Caco-2 (cell line): ENCODE measurements around the gene MYO1H. TPM values are rescaled to one million over a fixed set of nuclear protein-coding genes. Genes with fewer than 3 reads are reported as not detected.

Experiments used
- BruUV-seq: library from RNA; stranded (reverse); fragments of 400-500 nt; replicated peaks from 2 replicates; lab custom pipeline; 2021; lab: Mats Ljungman, UMichigan
- CTCF ChIA-PET: fragments of 300-600 bp; sonication (Branson Sonifier 250); formaldehyde crosslinking; loops from one replicate; lab custom pipeline; 2022; ENCODE audit warnings: antibody characterized with exemption; lab: Charles Lee
- POLR2A ChIA-PET: fragments of 300-600 bp; sonication (Branson Sonifier 250); formaldehyde crosslinking; loops from one replicate; lab custom pipeline; 2022; ENCODE audit warnings: antibody characterized with exemption; lab: Charles Lee
- DNase-seq, 2 experiments: peaks; one replicate each; pipeline versions ENCODE4 v3.0.0 to v3.0.0-alpha.2; 2020 to 2022
- H3K27me3 ChIP-seq: replicated peaks from 2 replicates; pipeline ENCODE4 v1.6.0; 2011; ENCODE audit warnings: low read length; ENCODE audit not compliant: control insufficient read depth, insufficient read depth
- H3K36me3 ChIP-seq: 2 replicates; pipeline ENCODE4 v1.5.1; 2011; ENCODE audit warnings: low read length; ENCODE audit not compliant: control insufficient read depth, insufficient read depth
- H3K4me1 ChIP-seq: fragments of 250-450 bp; sonication (Bioruptor Pico); 2 replicates; pipeline ENCODE4 v1.5.1; 2020; ENCODE audit warnings: mild to moderate bottlenecking
- H3K4me3 ChIP-seq: 2 replicates; pipeline ENCODE4 v1.5.1; 2011; ENCODE audit warnings: low read depth, mild to moderate bottlenecking, control low read depth, low read length
- H3K9me3 ChIP-seq: fragments of 250-450 bp; sonication (Bioruptor Pico); 2 replicates; pipeline ENCODE4 v1.5.1; 2020; ENCODE audit warnings: mild to moderate bottlenecking, moderate library complexity
- H3K27ac Mint-ChIP-seq: one replicate; pipeline ENCODE4 v1.8.0; 2022; ENCODE audit warnings: mixed read lengths; ENCODE audit not compliant: unreplicated experiment
- H3K27me3 Mint-ChIP-seq: one replicate; pipeline ENCODE4 v1.8.0; 2022; ENCODE audit warnings: mixed read lengths; ENCODE audit not compliant: insufficient read depth, unreplicated experiment
- H3K36me3 Mint-ChIP-seq: one replicate; pipeline ENCODE4 v1.8.0; 2022; ENCODE audit warnings: mild to moderate bottlenecking, mixed read lengths; ENCODE audit not compliant: insufficient read depth, unreplicated experiment
- H3K4me1 Mint-ChIP-seq: one replicate; pipeline ENCODE4 v1.8.0; 2022; ENCODE audit warnings: low read depth, mixed read lengths; ENCODE audit not compliant: unreplicated experiment
- H3K4me3 Mint-ChIP-seq: one replicate; pipeline ENCODE4 v1.8.0; 2022; ENCODE audit warnings: mild to moderate bottlenecking, moderate library complexity, mixed read lengths; ENCODE audit not compliant: unreplicated experiment
- H3K9me3 Mint-ChIP-seq: one replicate; pipeline ENCODE4 v1.8.0; 2022; ENCODE audit warnings: mixed read lengths; ENCODE audit not compliant: unreplicated experiment
- intact Hi-C: fragments of 100-400 bp; cut with micrococcal nuclease; formaldehyde crosslinking; loops from one replicate; pipeline ENCODE4 v1.10.0; 2022; ENCODE audit not compliant: unreplicated experiment
- total RNA-seq: library from RNA; stranded (reverse); gene quantifications from 2 replicates; pipeline ENCODE4 v1.2.3, GENCODE V29; 2022
- TF ChIP-seq, protein P1 (sequence below), 2 experiments: fragments of 200-600 bp in 1 of 2; IDR thresholded peaks; 1 replicate in 1 of 2; 2 replicates in 1 of 2; pipeline versions ENCODE4 v1.5.1 to v1.8.0; 2011 to 2022; ENCODE audit warnings: antibody characterized with exemption in 1 of 2, control low read depth in 1 of 2, inconsistent platforms in 1 of 2, low read depth in 1 of 2, low read length in 1 of 2, mild to moderate bottlenecking in 1 of 2, moderate library complexity in 1 of 2; ENCODE audit not compliant: insufficient read depth in 1 of 2, severe bottlenecking in 1 of 2, unreplicated experiment in 1 of 2

The MYO1H gene
- total RNA-seq, 1 experiment from 2014 or later: 0.18 TPM

DNA sequence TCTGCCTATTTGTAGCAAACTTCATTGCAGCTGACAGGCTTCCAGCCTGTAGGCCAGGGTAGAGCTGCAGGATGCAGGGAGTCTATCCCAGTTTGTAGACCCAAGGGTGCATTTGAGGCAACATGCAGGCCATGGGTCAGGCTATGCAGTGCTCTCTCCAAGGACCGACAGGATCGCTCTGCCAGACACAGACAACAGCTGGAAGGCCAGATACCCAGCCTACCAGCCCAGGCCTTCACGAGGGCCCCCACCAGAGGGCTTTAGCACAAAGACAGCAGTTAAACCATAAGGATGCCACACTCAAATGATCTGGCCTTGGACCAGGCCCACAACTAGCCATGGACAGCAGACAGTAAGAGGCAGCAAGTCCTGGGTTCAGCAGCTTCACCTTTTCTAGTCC lies 119.1 kb downstream of the MYO1H start:
- peaks cover 22% of the 10 kb centered on the region for H3K4me1 ChIP-seq
- H3K36me3 Mint-ChIP-seq: peaks cover 27% of the 10 kb centered on the region
- peaks cover 26% of the 10 kb centered on the region for H3K4me1 Mint-ChIP-seq
- H3K27me3 ChIP-seq: no peaks in the 10 kb centered on the region
- no peak overlapping the region for H3K27ac Mint-ChIP-seq
- intact Hi-C loops: no loop called here
- no peaks in the 10 kb centered on the region for H3K9me3 ChIP-seq
- TF ChIP-seq, protein P1, sequence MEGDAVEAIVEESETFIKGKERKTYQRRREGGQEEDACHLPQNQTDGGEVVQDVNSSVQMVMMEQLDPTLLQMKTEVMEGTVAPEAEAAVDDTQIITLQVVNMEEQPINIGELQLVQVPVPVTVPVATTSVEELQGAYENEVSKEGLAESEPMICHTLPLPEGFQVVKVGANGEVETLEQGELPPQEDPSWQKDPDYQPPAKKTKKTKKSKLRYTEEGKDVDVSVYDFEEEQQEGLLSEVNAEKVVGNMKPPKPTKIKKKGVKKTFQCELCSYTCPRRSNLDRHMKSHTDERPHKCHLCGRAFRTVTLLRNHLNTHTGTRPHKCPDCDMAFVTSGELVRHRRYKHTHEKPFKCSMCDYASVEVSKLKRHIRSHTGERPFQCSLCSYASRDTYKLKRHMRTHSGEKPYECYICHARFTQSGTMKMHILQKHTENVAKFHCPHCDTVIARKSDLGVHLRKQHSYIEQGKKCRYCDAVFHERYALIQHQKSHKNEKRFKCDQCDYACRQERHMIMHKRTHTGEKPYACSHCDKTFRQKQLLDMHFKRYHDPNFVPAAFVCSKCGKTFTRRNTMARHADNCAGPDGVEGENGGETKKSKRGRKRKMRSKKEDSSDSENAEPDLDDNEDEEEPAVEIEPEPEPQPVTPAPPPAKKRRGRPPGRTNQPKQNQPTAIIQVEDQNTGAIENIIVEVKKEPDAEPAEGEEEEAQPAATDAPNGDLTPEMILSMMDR (IDR thresholded peaks at IDR 0.05; ENCODE audit: insufficient read depth in 1 of 2, low read depth in 1 of 2, low read length in 1 of 2, severe bottlenecking in 1 of 2, unreplicated experiment in 1 of 2): no peak
- no peak for DNase-seq
- no peak overlapping the region for H3K4me3 ChIP-seq
- ChIA-PET CTCF (no interaction called here), POLR2A (no interaction called here)
- no peak overlapping the region for H3K4me3 Mint-ChIP-seq
- H3K27me3 Mint-ChIP-seq: no peaks in the 10 kb centered on the region
- no peaks in the 10 kb centered on the region for H3K9me3 Mint-ChIP-seq
- peaks cover 2% of the 10 kb centered on the region for H3K36me3 ChIP-seq
- BruUV-seq: no TSS peak

DNA sequence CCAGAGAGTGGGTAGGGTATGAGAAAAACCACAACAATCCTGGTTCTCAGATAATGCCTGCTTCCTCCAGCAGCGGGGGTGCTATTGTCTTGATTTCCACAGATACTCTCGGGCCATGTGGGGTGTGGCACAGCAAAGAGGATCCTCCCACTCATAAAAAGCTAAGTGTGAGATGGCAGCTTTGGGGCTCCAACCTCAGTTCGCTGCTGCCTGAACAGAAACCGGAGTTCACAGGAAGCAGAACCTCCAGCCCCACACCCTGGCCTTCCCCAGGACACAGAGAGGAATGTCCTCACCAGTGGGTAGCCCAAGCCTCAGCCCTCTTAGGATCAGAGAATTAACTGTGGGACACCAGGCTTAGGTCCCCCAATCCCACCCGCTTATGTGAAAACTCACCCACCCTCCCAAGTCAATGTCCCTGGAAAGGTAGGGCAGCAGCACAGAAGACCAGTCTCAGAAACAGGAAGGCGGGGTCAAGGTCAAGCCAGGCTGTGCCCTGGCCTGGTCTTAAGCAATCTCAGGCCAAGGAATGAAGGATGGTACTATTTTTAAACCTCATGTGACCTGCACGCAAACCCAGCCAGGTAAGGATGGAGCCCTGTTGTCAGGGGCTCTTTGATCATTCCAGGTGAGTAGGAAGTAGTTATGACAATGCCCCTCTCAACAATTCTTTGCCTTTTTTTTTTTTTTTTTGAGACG lies 120.4 kb downstream of the MYO1H start:
- Mint-ChIP-seq H3K36me3 (peaks cover 19% of the 10 kb centered on the region), H3K4me1 (peaks cover 16% of the 10 kb centered on the region), H3K27me3 (no peaks in the 10 kb centered on the region), H3K4me3 (no peak overlapping the region), H3K9me3 (no peaks in the 10 kb centered on the region), H3K27ac (no peak overlapping the region)
- Histone ChIP-seq H3K4me3 (no peak overlapping the region), H3K27me3 (no peaks in the 10 kb centered on the region), H3K4me1 (peaks cover 9% of the 10 kb centered on the region), H3K36me3 (peaks cover 2% of the 10 kb centered on the region), H3K9me3 (no peaks in the 10 kb centered on the region)
- ChIA-PET POLR2A (no interaction called here), CTCF (no interaction called here)
- intact Hi-C loops: no loop called here
- TF ChIP-seq, protein P1 (IDR thresholded peaks at IDR 0.05; ENCODE audit: insufficient read depth in 1 of 2, low read depth in 1 of 2, low read length in 1 of 2, severe bottlenecking in 1 of 2, unreplicated experiment in 1 of 2): no peak
- BruUV-seq: no TSS peak
- no peak for DNase-seq

DNA sequence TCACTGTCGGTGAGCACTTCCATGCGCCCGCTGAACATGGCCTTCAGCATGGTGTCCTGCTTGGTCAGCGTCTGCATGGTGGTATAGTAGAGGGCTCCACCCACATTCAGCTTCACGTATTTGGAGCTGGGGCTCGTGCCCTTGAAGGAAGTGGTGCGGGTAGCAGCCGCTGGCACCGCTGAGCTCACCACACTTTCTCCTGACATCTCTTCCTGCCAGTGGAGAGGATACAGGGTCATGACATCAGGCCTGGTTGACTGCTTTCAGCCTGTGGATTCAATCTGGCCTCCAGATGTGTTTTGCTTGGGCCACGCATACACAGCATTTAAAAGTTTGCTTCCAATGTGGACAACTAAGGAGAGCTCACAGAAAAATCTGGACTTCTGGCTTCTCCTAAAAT lies 121.8 kb downstream of the MYO1H start:
- H3K27ac Mint-ChIP-seq: no peak overlapping the region
- H3K4me1 ChIP-seq: no peaks in the 10 kb centered on the region
- POLR2A ChIA-PET: no interaction called here
- no peak overlapping the region for H3K4me3 ChIP-seq
- H3K27me3 ChIP-seq: no peaks in the 10 kb centered on the region
- H3K9me3 Mint-ChIP-seq: no peaks in the 10 kb centered on the region
- DNase-seq: no peak
- H3K27me3 Mint-ChIP-seq: no peaks in the 10 kb centered on the region
- TF ChIP-seq, protein P1 (IDR thresholded peaks at IDR 0.05; ENCODE audit: insufficient read depth in 1 of 2, low read depth in 1 of 2, low read length in 1 of 2, severe bottlenecking in 1 of 2, unreplicated experiment in 1 of 2): no peak
- BruUV-seq: no TSS peak
- H3K36me3 ChIP-seq: peaks cover 2% of the 10 kb centered on the region
- intact Hi-C loops: no loop called here
- peaks cover 19% of the 10 kb centered on the region for H3K36me3 Mint-ChIP-seq
- H3K4me1 Mint-ChIP-seq: peaks cover 2% of the 10 kb centered on the region
- CTCF ChIA-PET: no interaction called here
- H3K9me3 ChIP-seq: no peaks in the 10 kb centered on the region
- no peak overlapping the region for H3K4me3 Mint-ChIP-seq
